K562 (cell line): Measurements from ENCODE around the gene ZNF584. TPM values are rescaled to one million over a fixed set of nuclear protein-coding genes. Genes with fewer than 3 reads are reported as not detected.

ENCODE experiments used
- ARID2 ChIP-seq: fragments of 450-650 bp; IDR thresholded peaks from 2 replicates; pipeline ENCODE4 v1.6.1; 2017; ENCODE audit warnings: antibody characterized with exemption, mild to moderate bottlenecking
- CHD7 ChIP-seq: fragments of 200-600 bp; sonication (generic); IDR thresholded peaks from one replicate; pipeline ENCODE4 v1.6.1; 2012; ENCODE audit warnings: mild to moderate bottlenecking, low read depth, low read length, inconsistent platforms
- FOXP1 ChIP-seq: sonication (generic); formaldehyde crosslinking; IDR thresholded peaks from 2 replicates; pipeline ENCODE4 v1.8.0; 2022; ENCODE audit warnings: mild to moderate bottlenecking, missing genetic modification reagents
- PPARD ChIP-seq: fragments of 250-450 bp; sonication (Bioruptor Pico); IDR thresholded peaks from 2 replicates; pipeline ENCODE4 v1.8.0; 2022; ENCODE audit warnings: inconsistent platforms, mild to moderate bottlenecking, moderate library complexity
- SAFB ChIP-seq: fragments of 200-400 bp; formaldehyde crosslinking; IDR thresholded peaks from 2 replicates; pipeline ENCODE4 v1.6.1; 2017; ENCODE audit warnings: low read depth, low read length, borderline replicate concordance
- SAFB2 ChIP-seq: fragments of 200-400 bp; formaldehyde crosslinking; IDR thresholded peaks from 2 replicates; pipeline ENCODE4 v1.6.1; 2018; ENCODE audit warnings: borderline replicate concordance, low read length, low read depth, moderate library complexity; ENCODE audit not compliant: severe bottlenecking
- SMARCC2 ChIP-seq: fragments of 450-650 bp; IDR thresholded peaks from 2 replicates; pipeline ENCODE4 v1.6.1; 2017; ENCODE audit warnings: antibody characterized with exemption, moderate library complexity, mild to moderate bottlenecking, low read depth
- TEAD4 ChIP-seq, 2 experiments: sonication (generic) in 1 of 2; formaldehyde crosslinking in 1 of 2; IDR thresholded peaks; 2 replicates each; pipeline versions ENCODE4 v1.6.1 to v1.8.0; 2012 to 2022; ENCODE audit warnings: borderline replicate concordance in 1 of 2, inconsistent platforms in 1 of 2, low read length in 1 of 2, mild to moderate bottlenecking in 1 of 2, missing genetic modification reagents in 1 of 2
- ZBTB1 ChIP-seq: sonication (generic); formaldehyde crosslinking; IDR thresholded peaks from 2 replicates; pipeline ENCODE4 v1.8.1; 2023; ENCODE audit warnings: missing genetic modification reagents, low read depth, mild to moderate bottlenecking, borderline replicate concordance
- ZNF24 ChIP-seq: fragments of 450-650 bp; IDR thresholded peaks from 2 replicates; pipeline ENCODE4 v1.6.1; 2016
- ZNF253 ChIP-seq: fragments of 250-450 bp; sonication (Bioruptor Pico); conservative IDR thresholded peaks from 2 replicates; pipeline ENCODE4 v1.6.1; 2021; ENCODE audit warnings: mild to moderate bottlenecking
- ZNF3 ChIP-seq: fragments of 250-450 bp; sonication (Bioruptor Pico); IDR thresholded peaks from 2 replicates; pipeline ENCODE4 v1.5.0; 2021; ENCODE audit warnings: mild to moderate bottlenecking, moderate library complexity
- polyA plus RNA-seq, 8 experiments: library from polyadenylated mRNA; depleted of rRNA in 4 of 8; stranded (reverse) in 5 of 8; unstranded in 3 of 8; fragments of >200 nt; fragmentation: Nextera tagmentation in 2 of 8; fragmentation: Illumina TruSeq in 1 of 8; extraction: Ambion mirVana in 2 of 8; extraction: Trizol in 1 of 8; gene quantifications; 2 replicates each; pipeline versions ENCODE4 v1.2.1 to v1.2.3, GENCODE V29; 2011 to 2014; ENCODE audit warnings: inconsistent platforms in 1 of 8, missing spikeins in 1 of 8
- total RNA-seq, 7 experiments: library from RNA; depleted of rRNA in 6 of 7; stranded (reverse); fragments of >200 nt in 6 of 7; fragmentation: Illumina TruSeq in 2 of 7; extraction: Trizol in 2 of 7; gene quantifications; 2 replicates each; pipeline versions ENCODE4 v1.2.1 to v1.2.3, GENCODE V29; 2011 to 2021; ENCODE audit warnings: low replicate concordance in 1 of 7
- TF ChIP-seq, protein P1 (sequence below), 2 experiments: fragments of 150-350 bp in 1 of 2; IDR thresholded peaks; 2 replicates each; pipeline ENCODE4 v1.6.1; 2012 to 2016; ENCODE audit warnings: low read depth in 2 of 2, low read length in 2 of 2, mild to moderate bottlenecking in 1 of 2, moderate library complexity in 1 of 2

ZNF584 gene
- total and polyA plus RNA-seq, 9 of the 15 experiments (the other 6 are each of a cell fraction or from before 2014, with no cell fraction given), result 5.8 to 43.4 (median 24.6) TPM

- TF ChIP-seq, protein P1, sequence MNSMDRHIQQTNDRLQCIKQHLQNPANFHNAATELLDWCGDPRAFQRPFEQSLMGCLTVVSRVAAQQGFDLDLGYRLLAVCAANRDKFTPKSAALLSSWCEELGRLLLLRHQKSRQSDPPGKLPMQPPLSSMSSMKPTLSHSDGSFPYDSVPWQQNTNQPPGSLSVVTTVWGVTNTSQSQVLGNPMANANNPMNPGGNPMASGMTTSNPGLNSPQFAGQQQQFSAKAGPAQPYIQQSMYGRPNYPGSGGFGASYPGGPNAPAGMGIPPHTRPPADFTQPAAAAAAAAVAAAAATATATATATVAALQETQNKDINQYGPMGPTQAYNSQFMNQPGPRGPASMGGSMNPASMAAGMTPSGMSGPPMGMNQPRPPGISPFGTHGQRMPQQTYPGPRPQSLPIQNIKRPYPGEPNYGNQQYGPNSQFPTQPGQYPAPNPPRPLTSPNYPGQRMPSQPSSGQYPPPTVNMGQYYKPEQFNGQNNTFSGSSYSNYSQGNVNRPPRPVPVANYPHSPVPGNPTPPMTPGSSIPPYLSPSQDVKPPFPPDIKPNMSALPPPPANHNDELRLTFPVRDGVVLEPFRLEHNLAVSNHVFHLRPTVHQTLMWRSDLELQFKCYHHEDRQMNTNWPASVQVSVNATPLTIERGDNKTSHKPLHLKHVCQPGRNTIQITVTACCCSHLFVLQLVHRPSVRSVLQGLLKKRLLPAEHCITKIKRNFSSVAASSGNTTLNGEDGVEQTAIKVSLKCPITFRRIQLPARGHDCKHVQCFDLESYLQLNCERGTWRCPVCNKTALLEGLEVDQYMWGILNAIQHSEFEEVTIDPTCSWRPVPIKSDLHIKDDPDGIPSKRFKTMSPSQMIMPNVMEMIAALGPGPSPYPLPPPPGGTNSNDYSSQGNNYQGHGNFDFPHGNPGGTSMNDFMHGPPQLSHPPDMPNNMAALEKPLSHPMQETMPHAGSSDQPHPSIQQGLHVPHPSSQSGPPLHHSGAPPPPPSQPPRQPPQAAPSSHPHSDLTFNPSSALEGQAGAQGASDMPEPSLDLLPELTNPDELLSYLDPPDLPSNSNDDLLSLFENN (IDR thresholded peaks at IDR 0.05; ENCODE audit: low read depth in 2 of 2, low read length in 2 of 2), result no peak
- TF ChIP-seq ZNF3 (CRISPR knock-in tag) (no peak), SAFB2 (no peak), ARID2 (no peak), SMARCC2 (no peak), PPARD (CRISPR knock-in tag) (no peak), ZNF253 (CRISPR knock-in tag) (no peak), FOXP1 (CRISPR knock-in tag) (no peak), ZBTB1 (no peak; the same call in 1 of the 2 replicates), ZNF24 (no peak), SAFB (no peak), TEAD4 (IDR thresholded peaks at IDR 0.05; ENCODE audit: low read length) (no peak), TEAD4 (CRISPR knock-in tag; IDR thresholded peaks at IDR 0.05; ENCODE audit: borderline replicate concordance) (no peak), CHD7 (no peak)
These were observed 43.1 kb downstream of the ZNF584 start, which contains the start of gene ZNF324B (continued) for GRCh38 chr19:58451358-58452101.
